GM12878 (cell line): ENCODE measurements around the gene PRKAG2. TPM values are rescaled to one million over a fixed set of nuclear protein-coding genes. Genes with fewer than 3 reads are reported as not detected.

Experiments
- DPF2 ChIP-seq: fragments of 450-650 bp; IDR thresholded peaks from 2 replicates; pipeline ENCODE4 v1.6.1; 2017; ENCODE audit warnings: mild to moderate bottlenecking
- IKZF1 ChIP-seq: fragments of 450-650 bp; conservative IDR thresholded peaks from 2 replicates; pipeline ENCODE4 v1.6.1; 2017; ENCODE audit warnings: antibody characterized with exemption, mild to moderate bottlenecking
- MXI1 ChIP-seq: fragments of 150-350 bp; IDR thresholded peaks from 2 replicates; pipeline ENCODE4 v1.6.1; 2011; ENCODE audit warnings: low read depth, mild to moderate bottlenecking, inconsistent platforms, low read length, improper control_type of control experiment
- MYC ChIP-seq: IDR thresholded peaks from 2 replicates; pipeline ENCODE4 v1.6.1; 2011; ENCODE audit warnings: mild to moderate bottlenecking, low read length, moderate library complexity, inconsistent platforms; ENCODE audit not compliant: insufficient read depth, insufficient replicate concordance, insufficient read length, severe bottlenecking
- NR2F1 ChIP-seq: fragments of 450-650 bp; conservative IDR thresholded peaks from 2 replicates; pipeline ENCODE4 v1.6.1; 2017; ENCODE audit warnings: mild to moderate bottlenecking
- polyA plus RNA-seq, 11 experiments: library from polyadenylated mRNA; depleted of rRNA in 4 of 11; unstranded in 6 of 11; stranded (reverse) in 5 of 11; fragments of >200 nt; fragmentation: Nextera tagmentation in 4 of 11; fragmentation: Illumina TruSeq in 1 of 11; extraction: Ambion mirVana in 4 of 11; extraction: Trizol in 1 of 11; gene quantifications; 1 replicate in 1 of 11; 2 replicates in 10 of 11; pipeline versions ENCODE4 v1.2.1 to v1.2.3, GENCODE V29; 2011 to 2016; ENCODE audit warnings: inconsistent platforms in 2 of 11, missing spikeins in 2 of 11, low read depth in 1 of 11
- total RNA-seq, 4 experiments: library from RNA; depleted of rRNA in 3 of 4; stranded (reverse); fragments of >200 nt in 3 of 4; fragmentation: Illumina TruSeq in 1 of 4; extraction: Trizol in 1 of 4; gene quantifications; 2 replicates each; pipeline versions ENCODE4 v1.2.1 to v1.2.3, GENCODE V29; 2013 to 2021
- TF ChIP-seq, protein P1 (sequence below): fragments of 450-650 bp; conservative IDR thresholded peaks from 2 replicates; pipeline ENCODE4 v1.6.1; 2017; ENCODE audit warnings: mild to moderate bottlenecking, moderate library complexity
- TF ChIP-seq, protein P2 (sequence below), 3 experiments: IDR thresholded peaks in 2 of 3; conservative IDR thresholded peaks in 1 of 3; 2 replicates each; pipeline ENCODE4 v1.5.1; 2011; ENCODE audit warnings: low read depth in 3 of 3, low read length in 3 of 3, mild to moderate bottlenecking in 3 of 3, control low read depth in 2 of 3, moderate library complexity in 2 of 3, inconsistent platforms in 1 of 3, mixed read lengths in 1 of 3; ENCODE audit not compliant: control insufficient read depth in 2 of 3, insufficient read depth in 1 of 3; ENCODE audit errors: extremely low read depth in 1 of 3

The PRKAG2 gene
- total and polyA plus RNA-seq, 10 of the 15 experiments (the other 5 are each of a cell fraction or from before 2014, with no cell fraction given), result 3.4 to 8.9 (median 6.8) TPM

DNA sequence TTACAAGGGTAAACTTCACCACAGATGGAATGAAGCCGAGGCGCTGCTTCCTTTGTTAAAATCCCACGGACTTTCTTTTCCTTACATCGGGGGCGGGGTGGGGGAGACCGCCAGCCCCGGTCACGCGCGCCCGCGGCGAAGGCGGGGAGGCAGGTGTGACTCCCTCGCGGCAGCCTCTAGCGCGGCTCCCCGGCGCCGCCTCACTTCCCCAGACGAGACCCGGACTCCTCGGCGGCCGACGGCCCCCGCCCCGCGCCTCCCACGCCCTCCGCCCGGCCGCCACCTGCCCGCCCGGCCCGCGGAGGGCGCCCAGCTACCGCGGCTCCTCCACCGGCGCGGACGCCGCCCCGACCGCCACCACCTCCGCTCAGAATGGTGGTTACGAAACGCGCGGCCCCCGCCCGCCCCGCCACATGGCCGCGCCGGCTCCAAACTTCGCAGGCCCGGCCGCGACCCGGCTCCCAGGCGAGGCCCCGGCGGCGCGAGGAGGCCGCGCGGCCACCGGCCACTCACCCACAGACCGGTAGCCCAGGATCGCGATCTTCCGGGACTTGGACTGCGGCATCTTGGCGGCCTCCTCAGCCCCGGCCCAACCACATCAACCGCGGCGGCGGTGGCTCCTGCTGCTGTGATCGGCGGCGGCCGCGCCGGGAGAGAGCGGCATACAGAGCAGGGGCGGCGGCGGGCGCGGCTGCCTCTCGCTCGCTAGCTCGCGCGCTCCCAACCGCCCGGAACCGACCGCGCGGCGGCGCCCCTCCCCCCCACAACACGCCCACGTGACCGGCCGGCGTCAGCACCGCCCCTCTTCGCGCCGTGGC, 357.8 kb downstream of the PRKAG2 start (continued):
- TF ChIP-seq, protein P1, sequence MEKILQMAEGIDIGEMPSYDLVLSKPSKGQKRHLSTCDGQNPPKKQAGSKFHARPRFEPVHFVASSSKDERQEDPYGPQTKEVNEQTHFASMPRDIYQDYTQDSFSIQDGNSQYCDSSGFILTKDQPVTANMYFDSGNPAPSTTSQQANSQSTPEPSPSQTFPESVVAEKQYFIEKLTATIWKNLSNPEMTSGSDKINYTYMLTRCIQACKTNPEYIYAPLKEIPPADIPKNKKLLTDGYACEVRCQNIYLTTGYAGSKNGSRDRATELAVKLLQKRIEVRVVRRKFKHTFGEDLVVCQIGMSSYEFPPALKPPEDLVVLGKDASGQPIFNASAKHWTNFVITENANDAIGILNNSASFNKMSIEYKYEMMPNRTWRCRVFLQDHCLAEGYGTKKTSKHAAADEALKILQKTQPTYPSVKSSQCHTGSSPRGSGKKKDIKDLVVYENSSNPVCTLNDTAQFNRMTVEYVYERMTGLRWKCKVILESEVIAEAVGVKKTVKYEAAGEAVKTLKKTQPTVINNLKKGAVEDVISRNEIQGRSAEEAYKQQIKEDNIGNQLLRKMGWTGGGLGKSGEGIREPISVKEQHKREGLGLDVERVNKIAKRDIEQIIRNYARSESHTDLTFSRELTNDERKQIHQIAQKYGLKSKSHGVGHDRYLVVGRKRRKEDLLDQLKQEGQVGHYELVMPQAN, result peak; percentile 90
- TF ChIP-seq MXI1 (peak; percentile 56), MYC (peak; percentile 11), DPF2 (peak; percentile 95), NR2F1 (peak; percentile 61), IKZF1 (peak; percentile 83)
- TF ChIP-seq, protein P2, sequence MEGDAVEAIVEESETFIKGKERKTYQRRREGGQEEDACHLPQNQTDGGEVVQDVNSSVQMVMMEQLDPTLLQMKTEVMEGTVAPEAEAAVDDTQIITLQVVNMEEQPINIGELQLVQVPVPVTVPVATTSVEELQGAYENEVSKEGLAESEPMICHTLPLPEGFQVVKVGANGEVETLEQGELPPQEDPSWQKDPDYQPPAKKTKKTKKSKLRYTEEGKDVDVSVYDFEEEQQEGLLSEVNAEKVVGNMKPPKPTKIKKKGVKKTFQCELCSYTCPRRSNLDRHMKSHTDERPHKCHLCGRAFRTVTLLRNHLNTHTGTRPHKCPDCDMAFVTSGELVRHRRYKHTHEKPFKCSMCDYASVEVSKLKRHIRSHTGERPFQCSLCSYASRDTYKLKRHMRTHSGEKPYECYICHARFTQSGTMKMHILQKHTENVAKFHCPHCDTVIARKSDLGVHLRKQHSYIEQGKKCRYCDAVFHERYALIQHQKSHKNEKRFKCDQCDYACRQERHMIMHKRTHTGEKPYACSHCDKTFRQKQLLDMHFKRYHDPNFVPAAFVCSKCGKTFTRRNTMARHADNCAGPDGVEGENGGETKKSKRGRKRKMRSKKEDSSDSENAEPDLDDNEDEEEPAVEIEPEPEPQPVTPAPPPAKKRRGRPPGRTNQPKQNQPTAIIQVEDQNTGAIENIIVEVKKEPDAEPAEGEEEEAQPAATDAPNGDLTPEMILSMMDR (IDR thresholded peaks at IDR 0.05 in 2 of 3, conservative IDR thresholded peaks at IDR 0.05 in 1 of 3; ENCODE audit: control insufficient read depth in 2 of 3, extremely low read depth in 1 of 3, insufficient read depth in 1 of 3, low read depth in 3 of 3, low read length in 3 of 3), result peak in 1 of 3 experiments; percentile 0; a peak in 1 of 6 replicates
